ENCODE data around the gene CTSO. TPM values are rescaled to one million over a fixed set of nuclear protein-coding genes. Genes with fewer than 3 reads are reported as not detected.

CTSO gene
- total RNA-seq, 1 experiment from 2014 or later, result 5.0 TPM

GRCh38 chr4:155943605-155944291 is 9.9 kb downstream of the CTSO start:
- Histone ChIP-seq H3K9me3 (ENCODE audit: insufficient read depth, low read depth) (no peaks in the 10 kb centered on the region), H3K4me3 (no peak overlapping the region), H3K79me2 (ENCODE audit: low read depth) (no peaks in the 10 kb centered on the region), H3F3A (ENCODE audit: insufficient read depth, low read depth) (no peaks in the 10 kb centered on the region), H3K36me3 (ENCODE audit: low read depth) (no peaks in the 10 kb centered on the region), H3K4me2 (no peak overlapping the region), H2AFZ (no peak overlapping the region), H3K4me1 (replicated peaks; ENCODE audit: insufficient read depth) (no peaks in the 10 kb centered on the region), H3K9me2 (ENCODE audit: insufficient read depth) (no peaks in the 10 kb centered on the region), H4K20me1 (ENCODE audit: insufficient read depth) (no peaks in the 10 kb centered on the region), H3K27me3 (ENCODE audit: insufficient read depth, low read depth) (no peaks in the 10 kb centered on the region), H3K27ac (no peak overlapping the region)
- intact Hi-C loops (cut with micrococcal nuclease; ENCODE audit: unreplicated experiment), result no loop called here
- TF ChIP-seq CTCF (conservative IDR thresholded peaks at IDR 0.05) (no peak), EZH2 (IDR thresholded peaks at IDR 0.05; ENCODE audit: low read depth) (no peak)
- POLR2A ChIA-PET (ENCODE audit: unreplicated experiment), result no interaction called here
- CTCF ChIA-PET, result interaction anchor here (0.7 kb wide), 1 partner anchor 10 kb away, joined by 5 read pairs; the partner anchor contains the start of gene CTSO
- DNase-seq, result no peak
- BruUV-seq (replicated peaks), result no TSS peak

DNA sequence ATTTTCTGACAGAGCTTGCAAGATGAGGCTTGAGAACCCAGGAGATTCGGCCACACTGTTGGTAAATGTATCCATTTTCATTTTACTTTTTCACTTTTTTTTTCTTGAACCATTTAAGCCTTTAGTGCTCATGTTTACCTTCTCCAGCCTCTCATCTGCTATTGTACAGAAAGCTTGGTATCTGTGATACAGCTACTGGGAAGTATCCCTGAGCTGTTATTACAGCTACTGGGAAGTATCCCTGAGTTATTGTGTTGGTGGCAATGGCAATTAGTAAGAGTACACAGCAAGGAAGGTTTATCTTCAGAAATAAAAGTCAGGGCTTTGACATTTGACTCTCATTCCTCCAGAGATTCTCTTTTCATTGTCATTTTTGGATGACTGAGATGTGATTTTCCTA is 11.8 kb downstream of the CTSO start:
- H3K36me3 ChIP-seq (ENCODE audit: low read depth), result no peaks in the 10 kb centered on the region
- no peak for TF ChIP-seq CTCF (conservative IDR thresholded peaks at IDR 0.05)
- no peak for TF ChIP-seq EZH2 (IDR thresholded peaks at IDR 0.05; ENCODE audit: low read depth)
- H3K4me2 ChIP-seq, result no peak overlapping the region
- no peak overlapping the region for H3K27ac ChIP-seq
- intact Hi-C loops (cut with micrococcal nuclease; ENCODE audit: unreplicated experiment), result no loop called here
- no peak overlapping the region for H3K4me3 ChIP-seq
- H3K9me3 ChIP-seq (ENCODE audit: insufficient read depth, low read depth), result no peaks in the 10 kb centered on the region
- H2AFZ ChIP-seq, result no peak overlapping the region
- no peaks in the 10 kb centered on the region for H3K27me3 ChIP-seq (ENCODE audit: insufficient read depth, low read depth)
- ChIA-PET CTCF (no interaction called here), POLR2A (ENCODE audit: unreplicated experiment) (no interaction called here)
- no peaks in the 10 kb centered on the region for H3K4me1 ChIP-seq (replicated peaks; ENCODE audit: insufficient read depth)
- H4K20me1 ChIP-seq (ENCODE audit: insufficient read depth), result no peaks in the 10 kb centered on the region
- DNase-seq, result no peak
- H3K9me2 ChIP-seq (ENCODE audit: insufficient read depth), result no peaks in the 10 kb centered on the region
- no peaks in the 10 kb centered on the region for H3F3A ChIP-seq (ENCODE audit: insufficient read depth, low read depth)
- H3K79me2 ChIP-seq (ENCODE audit: low read depth), result no peaks in the 10 kb centered on the region
- no TSS peak for BruUV-seq (replicated peaks)

DNA sequence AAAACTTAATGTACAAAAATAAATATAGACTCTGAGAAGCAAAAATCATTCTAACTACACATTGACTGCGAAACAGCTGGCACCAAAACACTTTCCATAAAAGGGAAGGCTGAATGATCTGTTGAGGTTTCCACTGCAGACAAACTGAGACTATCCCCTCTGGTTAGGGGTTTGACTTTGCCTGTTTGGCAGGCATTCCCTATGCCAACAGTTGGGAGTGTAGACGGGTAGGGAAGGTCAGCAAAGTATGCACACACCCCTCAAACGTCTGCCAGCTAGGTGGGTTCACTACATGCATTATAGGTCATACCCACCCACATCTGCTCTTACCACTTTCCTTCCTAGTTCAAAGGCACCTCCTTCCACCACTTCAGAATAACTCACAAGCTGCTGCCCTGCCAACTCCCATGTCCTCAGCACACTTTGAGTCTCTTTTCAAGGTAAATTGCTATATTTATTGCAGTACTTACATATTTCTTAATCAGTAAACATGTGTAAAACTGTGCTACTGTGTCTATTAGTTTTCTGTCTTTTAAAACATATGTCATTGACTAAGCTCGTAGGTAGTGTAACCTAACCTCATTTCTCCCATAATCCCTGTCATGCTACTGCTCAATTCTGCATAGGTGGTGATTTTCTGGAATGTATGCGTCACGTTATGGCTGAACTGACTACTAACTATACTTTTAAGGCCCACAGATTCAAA is 12.4 kb downstream of the CTSO start:
- DNase-seq, result no peak
- no peaks in the 10 kb centered on the region for H3F3A ChIP-seq (ENCODE audit: insufficient read depth, low read depth)
- no TSS peak for BruUV-seq (replicated peaks)
- H3K27ac ChIP-seq, result no peak overlapping the region
- intact Hi-C loops (cut with micrococcal nuclease; ENCODE audit: unreplicated experiment), result no loop called here
- H3K4me1 ChIP-seq (replicated peaks; ENCODE audit: insufficient read depth), result no peaks in the 10 kb centered on the region
- ChIA-PET CTCF (no interaction called here), POLR2A (ENCODE audit: unreplicated experiment) (no interaction called here)
- H3K79me2 ChIP-seq (ENCODE audit: low read depth), result no peaks in the 10 kb centered on the region
- no peak overlapping the region for H3K4me3 ChIP-seq
- no peak overlapping the region for H2AFZ ChIP-seq
- no peak overlapping the region for H3K4me2 ChIP-seq
- H3K9me3 ChIP-seq (ENCODE audit: insufficient read depth, low read depth), result no peaks in the 10 kb centered on the region
- H3K9me2 ChIP-seq (ENCODE audit: insufficient read depth), result no peaks in the 10 kb centered on the region
- H3K36me3 ChIP-seq (ENCODE audit: low read depth), result no peaks in the 10 kb centered on the region
- H4K20me1 ChIP-seq (ENCODE audit: insufficient read depth), result no peaks in the 10 kb centered on the region
- H3K27me3 ChIP-seq (ENCODE audit: insufficient read depth, low read depth), result no peaks in the 10 kb centered on the region
- TF ChIP-seq EZH2 (IDR thresholded peaks at IDR 0.05; ENCODE audit: low read depth), result no peak
- no peak for TF ChIP-seq CTCF (conservative IDR thresholded peaks at IDR 0.05)

Measured in PC-9 (cell line).